K562 (cell line): ENCODE measurements around the gene AGPAT1. TPM values are rescaled to one million over a fixed set of nuclear protein-coding genes. Genes with fewer than 3 reads are reported as not detected.

Source experiments
- BCL6 ChIP-seq: fragments of 250-450 bp; sonication (Bioruptor Pico); IDR thresholded peaks from 2 replicates; pipeline ENCODE4 v1.4.0; 2020
- EP300 ChIP-seq: IDR thresholded peaks from 2 replicates; pipeline ENCODE4 v1.6.1; 2012; ENCODE audit warnings: low read length, improper control_type of control experiment
- GABPA ChIP-seq: fragments of 200-800 bp; sonication (Bioruptor generic); conservative IDR thresholded peaks from 2 replicates; pipeline ENCODE4 v1.6.1; 2016; ENCODE audit warnings: low read depth, missing genetic modification characterization, missing compliant biosample characterization
- GTF2E2 ChIP-seq: fragments of 200-800 bp; sonication (Bioruptor generic); IDR thresholded peaks from 2 replicates; pipeline ENCODE4 v1.6.1; 2016; ENCODE audit warnings: missing genetic modification characterization, missing compliant biosample characterization
- HDAC8 ChIP-seq: fragments of 450-650 bp; IDR thresholded peaks from 2 replicates; pipeline ENCODE4 v1.6.1; 2016; ENCODE audit warnings: mild to moderate bottlenecking, missing genetic modification characterization, moderate library complexity, missing compliant biosample characterization
- HNRNPLL ChIP-seq: fragments of 200-400 bp; formaldehyde crosslinking; IDR thresholded peaks from 2 replicates; pipeline ENCODE4 v1.6.1; 2017; ENCODE audit warnings: low read length, low read depth, mild to moderate bottlenecking; ENCODE audit not compliant: poor library complexity, severe bottlenecking
- KDM4B ChIP-seq, 2 experiments: fragments of 450-650 bp in 1 of 2; sonication (generic) in 1 of 2; IDR thresholded peaks; 2 replicates each; pipeline ENCODE4 v1.6.1; 2016 to 2017; ENCODE audit warnings: borderline replicate concordance in 2 of 2, antibody characterized with exemption in 1 of 2, low read depth in 1 of 2, mild to moderate bottlenecking in 1 of 2
- MAFK ChIP-seq: IDR thresholded peaks from 2 replicates; pipeline ENCODE4 v1.6.1; 2011; ENCODE audit warnings: low read length, improper control_type of control experiment
- MAZ ChIP-seq, 2 experiments: fragments of 450-650 bp in 1 of 2; sonication (generic) in 1 of 2; formaldehyde crosslinking; IDR thresholded peaks in 1 of 2; conservative IDR thresholded peaks in 1 of 2; 2 replicates each; pipeline versions ENCODE4 v1.4.0 to v1.5.0; 2020; ENCODE audit warnings: mild to moderate bottlenecking in 1 of 2, missing genetic modification reagents in 1 of 2
- NFYB ChIP-seq: IDR thresholded peaks from 2 replicates; pipeline ENCODE4 v1.6.1; 2011; ENCODE audit warnings: mild to moderate bottlenecking, moderate library complexity; ENCODE audit not compliant: insufficient read length; ENCODE audit errors: extremely low read depth
- POLR2A ChIP-seq: fragments of 450-650 bp; conservative IDR thresholded peaks from 2 replicates; pipeline ENCODE4 v1.6.1; 2016
- POU5F1 ChIP-seq: fragments of 150-350 bp; IDR thresholded peaks from 2 replicates; pipeline ENCODE4 v1.6.1; 2014; ENCODE audit warnings: borderline replicate concordance, low read length, low read depth, mild to moderate bottlenecking; ENCODE audit not compliant: partially characterized antibody
- RAD21 ChIP-seq, 2 experiments: fragments of 250-450 bp in 1 of 2; fragments of 450-650 bp in 1 of 2; sonication (Bioruptor Pico) in 1 of 2; formaldehyde crosslinking in 1 of 2; IDR thresholded peaks in 1 of 2; conservative IDR thresholded peaks in 1 of 2; 2 replicates each; pipeline versions ENCODE4 v1.4.0 to v1.8.0; 2020 to 2022; ENCODE audit warnings: mild to moderate bottlenecking in 2 of 2, moderate library complexity in 1 of 2
- RBM14 ChIP-seq: fragments of 200-400 bp; formaldehyde crosslinking; IDR thresholded peaks from 2 replicates; pipeline ENCODE4 v1.6.1; 2018; ENCODE audit warnings: low read depth, mild to moderate bottlenecking, low read length, moderate library complexity, borderline replicate concordance; ENCODE audit not compliant: insufficient read depth
- SRF ChIP-seq, 2 experiments: fragments of 250-450, 450-650 bp in 1 of 2; sonication (Bioruptor Pico) in 1 of 2; sonication (generic) in 1 of 2; formaldehyde crosslinking; IDR thresholded peaks; 2 replicates each; pipeline versions ENCODE4 v1.5.0 to v1.5.1; 2020 to 2022; ENCODE audit warnings: mild to moderate bottlenecking in 1 of 2, missing genetic modification reagents in 1 of 2
- ZNF12 ChIP-seq: sonication (generic); formaldehyde crosslinking; IDR thresholded peaks from 2 replicates; pipeline ENCODE4 v1.4.0; 2020; ENCODE audit warnings: mild to moderate bottlenecking, missing genetic modification reagents
- ZNF121 ChIP-seq: sonication (generic); formaldehyde crosslinking; conservative IDR thresholded peaks from 2 replicates; pipeline ENCODE4 v1.8.0; 2022; ENCODE audit warnings: missing genetic modification reagents
- ZNF133 ChIP-seq: fragments of 250-450 bp; sonication (Bioruptor Pico); IDR thresholded peaks from 2 replicates; pipeline ENCODE4 v1.4.0; 2020; ENCODE audit warnings: mild to moderate bottlenecking
- ZNF23 ChIP-seq: fragments of 250-450 bp; sonication (Bioruptor Pico); IDR thresholded peaks from 2 replicates; pipeline ENCODE4 v1.4.0; 2020; ENCODE audit warnings: mild to moderate bottlenecking
- ZNF707 ChIP-seq: fragments of 250-450 bp; sonication (Bioruptor Pico); conservative IDR thresholded peaks from 2 replicates; pipeline ENCODE4 v1.8.0; 2022; ENCODE audit warnings: inconsistent platforms, mild to moderate bottlenecking, moderate library complexity
- polyA plus RNA-seq, 8 experiments: library from polyadenylated mRNA; depleted of rRNA in 4 of 8; stranded (reverse) in 5 of 8; unstranded in 3 of 8; fragments of >200 nt; fragmentation: Nextera tagmentation in 2 of 8; fragmentation: Illumina TruSeq in 1 of 8; extraction: Ambion mirVana in 2 of 8; extraction: Trizol in 1 of 8; gene quantifications; 2 replicates each; pipeline versions ENCODE4 v1.2.1 to v1.2.3, GENCODE V29; 2011 to 2014; ENCODE audit warnings: inconsistent platforms in 1 of 8, missing spikeins in 1 of 8
- total RNA-seq, 7 experiments: library from RNA; depleted of rRNA in 6 of 7; stranded (reverse); fragments of >200 nt in 6 of 7; fragmentation: Illumina TruSeq in 2 of 7; extraction: Trizol in 2 of 7; gene quantifications; 2 replicates each; pipeline versions ENCODE4 v1.2.1 to v1.2.3, GENCODE V29; 2011 to 2021; ENCODE audit warnings: low replicate concordance in 1 of 7
- TF ChIP-seq, protein P1 (sequence below): fragments of 250-450 bp; sonication (Bioruptor Pico); IDR thresholded peaks from 2 replicates; pipeline ENCODE4 v1.9.0; 2021; ENCODE audit warnings: mild to moderate bottlenecking, inconsistent platforms
- TF ChIP-seq, protein P2 (sequence below): sonication (generic); formaldehyde crosslinking; IDR thresholded peaks from 2 replicates; pipeline ENCODE4 v1.8.0; 2022; ENCODE audit warnings: missing genetic modification reagents, mild to moderate bottlenecking, moderate library complexity, borderline replicate concordance
- TF ChIP-seq, protein P3 (sequence below): sonication (generic); formaldehyde crosslinking; IDR thresholded peaks from 2 replicates; pipeline ENCODE4 v1.8.0; 2022; ENCODE audit warnings: mild to moderate bottlenecking, missing genetic modification reagents

AGPAT1 gene
- total and polyA plus RNA-seq, 9 of the 15 experiments (the other 6 are each of a cell fraction or from before 2014, with no cell fraction given), result 37.9 to 176 (median 69.4) TPM

DNA sequence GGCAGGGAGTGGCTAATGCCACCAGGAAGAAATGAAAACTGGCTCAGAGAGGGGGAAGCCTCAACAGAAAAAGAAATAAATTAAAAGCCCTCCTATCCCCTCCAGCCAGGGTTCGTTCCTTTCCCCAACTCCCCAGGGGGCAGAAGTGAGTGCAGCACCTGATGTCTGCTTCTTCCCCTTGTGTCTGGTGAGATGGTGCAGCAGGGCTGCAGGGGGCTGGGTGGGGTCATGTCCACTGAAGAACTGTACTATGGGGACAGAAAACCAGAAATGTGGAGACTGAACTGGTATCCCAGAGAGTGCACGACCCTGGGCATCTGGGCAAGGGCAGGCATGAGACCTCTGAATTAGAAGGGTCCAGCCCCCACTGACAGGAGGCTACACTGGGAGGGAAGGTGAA lies 7.5 kb downstream of the AGPAT1 start (continued):
- TF ChIP-seq, protein P1, sequence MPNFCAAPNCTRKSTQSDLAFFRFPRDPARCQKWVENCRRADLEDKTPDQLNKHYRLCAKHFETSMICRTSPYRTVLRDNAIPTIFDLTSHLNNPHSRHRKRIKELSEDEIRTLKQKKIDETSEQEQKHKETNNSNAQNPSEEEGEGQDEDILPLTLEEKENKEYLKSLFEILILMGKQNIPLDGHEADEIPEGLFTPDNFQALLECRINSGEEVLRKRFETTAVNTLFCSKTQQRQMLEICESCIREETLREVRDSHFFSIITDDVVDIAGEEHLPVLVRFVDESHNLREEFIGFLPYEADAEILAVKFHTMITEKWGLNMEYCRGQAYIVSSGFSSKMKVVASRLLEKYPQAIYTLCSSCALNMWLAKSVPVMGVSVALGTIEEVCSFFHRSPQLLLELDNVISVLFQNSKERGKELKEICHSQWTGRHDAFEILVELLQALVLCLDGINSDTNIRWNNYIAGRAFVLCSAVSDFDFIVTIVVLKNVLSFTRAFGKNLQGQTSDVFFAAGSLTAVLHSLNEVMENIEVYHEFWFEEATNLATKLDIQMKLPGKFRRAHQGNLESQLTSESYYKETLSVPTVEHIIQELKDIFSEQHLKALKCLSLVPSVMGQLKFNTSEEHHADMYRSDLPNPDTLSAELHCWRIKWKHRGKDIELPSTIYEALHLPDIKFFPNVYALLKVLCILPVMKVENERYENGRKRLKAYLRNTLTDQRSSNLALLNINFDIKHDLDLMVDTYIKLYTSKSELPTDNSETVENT (CRISPR knock-in tag), result 0 out of 2 replicates have a peak, but pooled peaks have one; percentile 19
- TF ChIP-seq POLR2A (peak; percentile 56; the same call in 1 of the 2 replicates), BCL6 (no peak), POU5F1 (no peak), RBM14 (no peak), ZNF12 (CRISPR knock-in tag) (no peak), RAD21 (CRISPR knock-in tag; conservative IDR thresholded peaks at IDR 0.05 in 1 of 2, IDR thresholded peaks at IDR 0.05 in 1 of 2) (0 out of 4 replicates have a peak, but pooled peaks of 1 of the 2 experiments have one; percentile 9), ZNF121 (CRISPR knock-in tag) (no peak), HNRNPLL (peak; percentile 31), GTF2E2 (tag) (0 out of 2 replicates have a peak, but pooled peaks have one; percentile 24), ZNF707 (CRISPR knock-in tag) (no peak), KDM4B (IDR thresholded peaks at IDR 0.05; ENCODE audit: borderline replicate concordance in 2 of 2, low read depth in 1 of 2) (0 out of 4 replicates have a peak, but pooled peaks of 1 of the 2 experiments have one; percentile 31), ZNF133 (CRISPR knock-in tag) (no peak), EP300 (no peak), GABPA (tag) (peak; percentile 25; the same call in 1 of the 2 replicates), SRF (CRISPR knock-in tag; IDR thresholded peaks at IDR 0.05) (0 out of 4 replicates have a peak, but pooled peaks of 1 of the 2 experiments have one; percentile 0), ZNF23 (peak; percentile 4; the same call in 1 of the 2 replicates), HDAC8 (tag) (no peak), MAZ (CRISPR knock-in tag; conservative IDR thresholded peaks at IDR 0.05 in 1 of 2, IDR thresholded peaks at IDR 0.05 in 1 of 2) (no peak), NFYB (no peak), MAFK (no peak)
- TF ChIP-seq, protein P2, sequence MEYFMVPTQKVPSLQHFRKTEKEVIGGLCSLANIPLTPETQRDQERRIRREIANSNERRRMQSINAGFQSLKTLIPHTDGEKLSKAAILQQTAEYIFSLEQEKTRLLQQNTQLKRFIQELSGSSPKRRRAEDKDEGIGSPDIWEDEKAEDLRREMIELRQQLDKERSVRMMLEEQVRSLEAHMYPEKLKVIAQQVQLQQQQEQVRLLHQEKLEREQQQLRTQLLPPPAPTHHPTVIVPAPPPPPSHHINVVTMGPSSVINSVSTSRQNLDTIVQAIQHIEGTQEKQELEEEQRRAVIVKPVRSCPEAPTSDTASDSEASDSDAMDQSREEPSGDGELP (CRISPR knock-in tag), result no peak
- TF ChIP-seq, protein P3, sequence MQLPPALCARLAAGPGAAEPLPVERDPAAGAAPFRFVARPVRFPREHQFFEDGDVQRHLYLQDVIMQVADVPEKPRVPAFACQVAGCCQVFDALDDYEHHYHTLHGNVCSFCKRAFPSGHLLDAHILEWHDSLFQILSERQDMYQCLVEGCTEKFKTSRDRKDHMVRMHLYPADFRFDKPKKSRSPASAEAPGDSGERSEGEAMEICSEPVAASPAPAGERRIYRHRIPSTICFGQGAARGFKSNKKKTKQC (CRISPR knock-in tag), result 0 out of 2 replicates have a peak, but pooled peaks have one; percentile 24
